Progenitor cell of endocrine pancreas (in vitro differentiated cells): Measurements from ENCODE around the gene CDH12. TPM values are rescaled to one million over a fixed set of nuclear protein-coding genes. Genes with fewer than 3 reads are reported as not detected.

Source experiments
- DNase-seq: peaks from one replicate; pipeline ENCODE4 v3.0.0; 2021; ENCODE audit warnings: low spot score; ENCODE audit not compliant: unreplicated experiment
- H3K27ac Mint-ChIP-seq: 2 replicates; pipeline ENCODE4 v1.8.0; 2021; ENCODE audit warnings: mild to moderate bottlenecking, moderate library complexity, mixed read lengths
- H3K27me3 Mint-ChIP-seq: 2 replicates; pipeline ENCODE4 v1.8.0; 2021; ENCODE audit warnings: mixed read lengths
- H3K36me3 Mint-ChIP-seq: 2 replicates; pipeline ENCODE4 v1.8.0; 2022; ENCODE audit warnings: mixed read lengths; ENCODE audit not compliant: insufficient read depth
- H3K4me1 Mint-ChIP-seq: 2 replicates; pipeline ENCODE4 v1.8.0; 2021; ENCODE audit warnings: low read depth, mixed read lengths
- H3K4me3 Mint-ChIP-seq: 2 replicates; pipeline ENCODE4 v1.8.0; 2021; ENCODE audit warnings: low read depth, mild to moderate bottlenecking, moderate library complexity, mixed read lengths
- H3K9me3 Mint-ChIP-seq: 2 replicates; pipeline ENCODE4 v1.8.0; 2021; ENCODE audit warnings: low read depth, mixed read lengths
- total RNA-seq: library from RNA; stranded (reverse); gene quantifications from 2 replicates; pipeline ENCODE4 v1.2.1, GENCODE V29; 2021
- TF ChIP-seq, protein P1 (sequence below): fragments of 200-600 bp; sonication (generic); IDR thresholded peaks from one replicate; pipeline ENCODE4 v1.5.0; 2021; ENCODE audit warnings: antibody characterized with exemption, mild to moderate bottlenecking; ENCODE audit not compliant: unreplicated experiment

The CDH12 gene
- total RNA-seq, 1 donor from 2014 or later, result 2.8 TPM

DNA sequence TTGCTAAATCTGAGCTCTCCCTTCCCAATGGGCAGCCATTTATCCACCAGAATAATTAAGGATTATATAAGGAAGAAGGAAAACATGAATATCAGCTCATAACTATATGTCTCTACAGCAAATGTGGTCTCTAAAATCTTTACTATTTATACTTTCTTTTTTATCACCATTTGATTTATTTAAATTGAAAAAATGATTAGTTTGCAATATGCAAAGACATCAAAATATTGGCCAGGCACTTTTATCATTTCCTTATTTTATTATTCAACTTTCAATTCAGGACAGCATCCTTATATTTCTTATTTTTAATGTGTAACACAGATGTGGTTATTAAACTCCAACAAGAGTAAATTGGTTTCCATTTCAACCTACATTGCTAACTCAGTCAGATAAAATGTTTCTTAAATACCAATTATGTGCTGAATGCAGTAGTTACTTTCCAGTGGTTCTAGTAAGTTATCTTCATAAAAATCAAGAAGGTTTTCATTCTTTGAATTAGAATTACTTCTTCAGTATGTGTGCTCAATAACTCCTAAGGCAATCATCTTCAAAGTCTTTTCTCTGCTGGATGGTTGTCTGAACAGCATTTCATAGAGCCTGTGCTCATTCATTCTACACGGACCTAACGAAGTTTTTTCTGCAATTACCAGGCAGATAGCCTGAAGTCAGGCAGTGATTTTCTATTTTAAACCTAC is 1148.0 kb downstream of the CDH12 start:
- Mint-ChIP-seq H3K9me3 (no peaks in the 10 kb centered on the region), H3K27ac (no peak overlapping the region), H3K4me3 (no peak overlapping the region), H3K36me3 (no peaks in the 10 kb centered on the region), H3K27me3 (no peaks in the 10 kb centered on the region), H3K4me1 (no peaks in the 10 kb centered on the region)
- DNase-seq, result no peak
- TF ChIP-seq, protein P1, sequence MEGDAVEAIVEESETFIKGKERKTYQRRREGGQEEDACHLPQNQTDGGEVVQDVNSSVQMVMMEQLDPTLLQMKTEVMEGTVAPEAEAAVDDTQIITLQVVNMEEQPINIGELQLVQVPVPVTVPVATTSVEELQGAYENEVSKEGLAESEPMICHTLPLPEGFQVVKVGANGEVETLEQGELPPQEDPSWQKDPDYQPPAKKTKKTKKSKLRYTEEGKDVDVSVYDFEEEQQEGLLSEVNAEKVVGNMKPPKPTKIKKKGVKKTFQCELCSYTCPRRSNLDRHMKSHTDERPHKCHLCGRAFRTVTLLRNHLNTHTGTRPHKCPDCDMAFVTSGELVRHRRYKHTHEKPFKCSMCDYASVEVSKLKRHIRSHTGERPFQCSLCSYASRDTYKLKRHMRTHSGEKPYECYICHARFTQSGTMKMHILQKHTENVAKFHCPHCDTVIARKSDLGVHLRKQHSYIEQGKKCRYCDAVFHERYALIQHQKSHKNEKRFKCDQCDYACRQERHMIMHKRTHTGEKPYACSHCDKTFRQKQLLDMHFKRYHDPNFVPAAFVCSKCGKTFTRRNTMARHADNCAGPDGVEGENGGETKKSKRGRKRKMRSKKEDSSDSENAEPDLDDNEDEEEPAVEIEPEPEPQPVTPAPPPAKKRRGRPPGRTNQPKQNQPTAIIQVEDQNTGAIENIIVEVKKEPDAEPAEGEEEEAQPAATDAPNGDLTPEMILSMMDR, result no peak

DNA sequence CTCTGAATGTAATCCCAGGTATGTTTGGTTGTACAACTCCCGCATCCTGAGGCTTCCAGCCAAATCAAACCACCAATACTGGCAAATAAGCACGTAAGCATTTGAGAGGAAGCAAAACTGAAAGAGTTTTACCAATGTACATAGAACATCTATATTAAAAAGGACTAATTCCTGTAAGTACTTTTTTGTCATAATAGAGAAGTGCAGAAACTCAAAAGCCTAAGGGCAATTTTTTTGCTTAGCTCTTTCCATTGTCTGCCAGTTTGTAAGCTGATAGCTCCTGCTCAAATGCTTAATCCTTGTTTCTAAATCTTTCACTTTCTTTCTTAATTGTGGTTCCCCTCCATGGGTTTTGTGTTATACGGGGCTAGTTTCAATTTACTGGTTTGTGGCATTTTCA is 1151.8 kb downstream of the CDH12 start:
- Mint-ChIP-seq H3K4me3 (no peak overlapping the region), H3K27ac (no peak overlapping the region), H3K36me3 (no peaks in the 10 kb centered on the region), H3K27me3 (no peaks in the 10 kb centered on the region), H3K9me3 (peaks cover 4% of the 10 kb centered on the region), H3K4me1 (no peaks in the 10 kb centered on the region)
- no peak for DNase-seq
- TF ChIP-seq, protein P1, result no peak
